GM12874 (cell line): ENCODE data around the gene EPHA7.

Experiments
- CTCF ChIP-seq: IDR thresholded peaks from 2 replicates; pipeline ENCODE4 v1.5.1; 2011; ENCODE audit warnings: low read depth, mild to moderate bottlenecking, control low read depth, low read length, moderate library complexity; ENCODE audit not compliant: insufficient read depth

Gene EPHA7

GRCh38 chr6:93323630-93324029 lies 95.7 kb downstream of the EPHA7 start:
- TF ChIP-seq CTCF = no peak

GRCh38 chr6:93322651-93323050 lies 96.7 kb downstream of the EPHA7 start:
- no peak for TF ChIP-seq CTCF

- TF ChIP-seq CTCF = no peak
These were observed 100.1 kb downstream of the EPHA7 start for GRCh38 chr6:93319304-93319703.

- TF ChIP-seq CTCF = no peak
These were observed 101.2 kb downstream of the EPHA7 start for GRCh38 chr6:93318121-93318520.

GRCh38 chr6:93317592-93317991 lies 101.8 kb downstream of the EPHA7 start:
- no peak for TF ChIP-seq CTCF

DNA sequence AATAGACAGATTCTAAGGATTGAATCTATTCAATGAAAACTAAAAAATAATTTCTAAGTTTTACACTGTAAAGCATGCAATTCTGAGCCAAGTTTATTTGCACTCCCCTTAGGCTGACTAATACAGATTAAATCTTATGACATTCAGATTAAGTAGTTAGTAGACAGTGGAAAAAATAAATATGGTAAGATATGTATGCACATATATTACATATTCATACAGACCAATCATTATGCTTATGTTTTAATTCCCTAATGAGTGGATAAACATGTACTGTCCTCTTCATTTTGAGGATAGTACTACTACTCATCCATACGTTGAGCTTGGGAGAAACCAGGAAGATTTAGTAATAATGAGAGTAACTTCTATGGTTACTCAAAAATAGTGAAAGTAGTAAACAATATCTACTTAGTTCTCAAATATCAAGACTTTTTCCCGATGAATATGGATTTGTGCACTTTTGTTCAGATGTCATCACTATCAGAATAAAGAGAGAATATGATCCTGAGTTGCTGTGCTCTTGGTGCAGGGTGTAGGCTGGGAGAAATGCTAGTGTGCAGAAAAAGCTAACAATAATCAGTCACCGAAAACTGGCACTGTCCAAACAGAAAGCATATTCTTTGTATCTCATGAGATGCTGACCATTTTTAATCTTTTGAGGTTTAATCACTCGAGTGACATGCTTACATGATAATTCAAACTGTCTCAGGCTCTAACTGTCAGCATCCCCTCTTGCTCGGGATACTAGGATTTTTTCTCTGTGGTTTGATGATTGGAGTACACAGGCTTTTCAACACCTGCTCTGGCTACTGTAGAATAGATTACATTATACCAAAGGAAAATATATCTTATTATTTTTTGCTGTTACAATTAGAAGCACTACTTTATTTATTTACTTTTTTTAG lies 111.6 kb downstream of the EPHA7 start:
- TF ChIP-seq CTCF = no peak

DNA sequence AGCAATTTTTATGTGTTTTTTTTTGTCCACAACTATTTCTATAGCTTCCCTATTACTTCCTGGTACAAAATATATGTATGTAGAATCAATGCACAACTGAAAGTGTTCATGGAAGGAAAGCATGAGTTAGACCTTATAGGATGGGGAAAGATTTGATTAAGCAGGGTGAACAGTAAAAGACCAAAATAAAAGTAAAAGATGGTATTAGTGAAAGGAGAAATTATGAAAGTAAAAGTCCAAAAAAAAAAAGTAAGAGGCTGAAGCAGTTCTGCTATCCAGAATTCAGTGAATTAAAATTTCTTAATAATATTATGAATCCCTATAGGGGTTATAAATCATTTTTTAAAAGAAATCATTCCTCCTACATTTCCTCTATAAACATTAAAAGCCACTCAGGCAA lies 114.3 kb downstream of the EPHA7 start:
- TF ChIP-seq CTCF = no peak
